ENCODE measurements around the gene CYP11A1.

Gene CYP11A1

DNA sequence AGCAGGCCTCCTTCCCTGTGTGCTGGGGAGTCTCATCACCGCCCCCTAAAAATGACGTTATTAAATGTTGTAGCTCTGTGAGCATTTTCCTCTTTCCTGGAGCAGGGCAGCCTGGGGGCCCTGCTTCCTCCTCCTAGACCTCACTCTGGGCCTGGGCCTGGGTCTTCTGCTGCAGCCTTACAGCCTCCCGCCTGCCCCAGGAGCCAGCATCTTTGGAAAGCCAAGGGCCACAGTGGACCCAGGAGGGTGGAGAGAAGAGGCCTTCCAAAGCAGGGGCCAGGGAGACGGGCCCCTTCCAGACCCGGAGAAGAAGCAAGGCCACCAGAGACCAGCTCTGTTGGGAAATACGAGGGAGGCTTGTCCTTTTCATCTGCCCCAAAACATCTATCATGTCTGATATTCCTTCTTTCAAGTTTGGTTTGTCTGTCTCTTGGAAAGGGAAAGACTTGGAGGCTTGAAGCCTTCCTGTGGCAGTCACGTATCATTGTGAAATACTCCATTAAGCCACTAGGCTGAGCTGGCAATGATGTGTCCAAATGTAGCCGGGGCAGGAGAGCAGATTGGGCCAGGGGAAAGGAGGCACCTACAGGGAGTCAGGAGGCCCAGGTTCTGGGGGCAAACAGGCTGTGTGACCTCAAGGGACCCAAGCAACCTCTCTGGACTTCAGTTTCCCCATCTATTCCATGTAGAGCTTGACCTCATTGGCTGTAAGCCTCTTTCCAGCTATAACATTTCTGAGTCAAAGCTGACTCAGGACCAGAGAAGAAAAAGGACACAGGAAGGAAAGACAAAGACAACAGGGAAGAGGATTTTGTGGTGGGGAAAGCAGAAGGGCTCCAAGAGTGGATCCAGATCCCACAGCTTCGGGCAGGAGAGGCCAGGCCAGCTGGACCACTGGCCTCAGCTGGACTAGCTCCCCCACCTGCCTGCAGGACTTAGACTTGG is 31.1 kb downstream of the CYP11A1 start:
- peak; percentile 6 for TF ChIP-seq CTCF (IDR thresholded peaks at IDR 0.05; ENCODE audit: low read length, missing control alignments)
- H3K4me3 ChIP-seq (replicated peaks; ENCODE audit: low read depth, low read length), result no peak overlapping the region
- peak; percentile 35 for DNase-seq (ENCODE audit: low read depth)

GRCh38 chr15:74335396-74335795 is 32.0 kb downstream of the CYP11A1 start:
- no peak for TF ChIP-seq CTCF (IDR thresholded peaks at IDR 0.05; ENCODE audit: low read length, missing control alignments)
- H3K4me3 ChIP-seq (replicated peaks; ENCODE audit: low read depth, low read length), result no peak overlapping the region
- no peak for DNase-seq (ENCODE audit: low read depth)

DNA sequence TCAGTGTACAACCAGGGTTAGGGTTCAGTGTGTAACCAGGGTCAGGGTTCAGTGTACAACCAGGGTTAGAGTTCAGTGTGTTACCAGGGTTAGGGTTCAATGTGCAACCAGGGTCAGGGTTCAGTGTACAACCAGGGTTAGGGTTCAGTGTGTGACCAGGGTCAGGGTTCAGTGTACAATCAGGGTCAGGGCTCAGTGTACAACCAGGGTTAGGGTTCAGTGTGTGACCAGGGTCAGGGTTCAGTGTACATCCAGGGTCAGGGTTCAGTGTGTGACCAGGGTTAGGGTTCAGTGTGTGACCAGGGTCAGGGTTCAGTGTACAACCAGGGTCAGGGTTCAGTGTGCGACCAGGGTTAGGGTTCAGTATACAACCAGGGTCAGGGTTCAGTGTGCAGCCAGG is 33.3 kb downstream of the CYP11A1 start:
- no peak for DNase-seq (ENCODE audit: low read depth)
- TF ChIP-seq CTCF (IDR thresholded peaks at IDR 0.05; ENCODE audit: low read length, missing control alignments), result no peak
- no peak overlapping the region for H3K4me3 ChIP-seq (replicated peaks; ENCODE audit: low read depth, low read length)

DNA sequence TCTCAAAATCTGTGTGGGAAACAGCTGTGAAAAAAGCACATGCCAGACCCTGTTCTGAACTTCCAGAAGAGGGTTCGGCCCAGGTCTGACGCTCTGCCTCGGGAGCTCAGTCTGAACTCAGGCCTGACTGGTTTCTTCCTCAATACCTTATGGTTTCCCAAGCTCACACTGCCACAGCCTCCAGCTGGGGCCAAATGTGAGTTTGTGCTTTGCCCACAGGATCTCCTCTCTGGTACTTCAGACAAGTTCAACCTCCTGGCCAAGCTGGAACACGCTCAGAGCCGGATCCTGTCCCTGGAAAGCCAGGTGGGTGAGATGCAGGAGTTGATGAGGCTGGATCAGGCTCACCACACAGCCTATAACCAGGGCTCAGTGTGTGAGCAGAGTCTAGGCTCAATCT is 33.8 kb downstream of the CYP11A1 start:
- no peak overlapping the region for H3K4me3 ChIP-seq (replicated peaks; ENCODE audit: low read depth, low read length)
- no peak for TF ChIP-seq CTCF (IDR thresholded peaks at IDR 0.05; ENCODE audit: low read length, missing control alignments)
- no peak for DNase-seq (ENCODE audit: low read depth)

DNA sequence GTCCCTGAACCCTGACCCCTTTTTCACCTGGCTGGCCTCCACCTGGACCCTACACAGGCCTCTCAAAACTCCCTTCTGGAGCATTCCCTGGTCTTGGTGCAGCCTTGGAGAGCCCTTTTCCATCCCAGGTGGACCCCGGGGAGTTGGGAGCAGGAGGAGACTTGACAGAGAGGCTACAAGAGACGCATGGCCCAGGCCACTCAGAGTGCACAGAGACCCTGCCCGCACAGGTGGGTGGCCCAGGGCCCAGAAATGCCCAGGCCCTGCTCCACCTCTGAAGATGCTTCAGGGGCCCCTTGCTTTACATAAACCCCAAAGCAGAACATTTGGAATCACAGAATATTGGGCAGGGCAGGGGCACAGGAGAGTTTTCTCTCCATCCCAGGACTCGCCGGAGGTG is 34.4 kb downstream of the CYP11A1 start:
- H3K4me3 ChIP-seq (replicated peaks; ENCODE audit: low read depth, low read length), result no peak overlapping the region
- no peak for DNase-seq (ENCODE audit: low read depth)
- TF ChIP-seq CTCF (IDR thresholded peaks at IDR 0.05; ENCODE audit: low read length, missing control alignments), result no peak

DNA sequence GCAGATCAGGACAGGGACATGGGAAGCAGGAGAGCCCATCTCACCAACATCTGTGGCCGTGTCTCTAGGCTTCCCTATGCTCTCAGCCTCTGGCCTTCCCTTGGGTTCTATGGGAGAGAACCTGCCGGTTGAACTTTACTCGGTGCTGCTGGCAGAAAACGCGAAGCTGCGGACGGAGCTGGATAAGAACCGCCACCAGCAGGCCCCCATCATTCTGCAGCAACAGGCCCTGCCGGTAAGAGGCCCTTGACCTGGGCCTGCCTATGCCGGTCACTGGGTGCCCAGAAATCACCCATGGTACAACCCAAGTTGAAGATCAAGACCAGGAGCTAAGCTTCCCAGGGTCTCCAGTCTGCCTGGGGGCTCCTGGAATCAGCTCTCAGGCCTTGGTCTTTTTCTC is 34.8 kb downstream of the CYP11A1 start:
- TF ChIP-seq CTCF (IDR thresholded peaks at IDR 0.05; ENCODE audit: low read length, missing control alignments), result no peak
- no peak overlapping the region for H3K4me3 ChIP-seq (replicated peaks; ENCODE audit: low read depth, low read length)
- no peak for DNase-seq (ENCODE audit: low read depth)

DNA sequence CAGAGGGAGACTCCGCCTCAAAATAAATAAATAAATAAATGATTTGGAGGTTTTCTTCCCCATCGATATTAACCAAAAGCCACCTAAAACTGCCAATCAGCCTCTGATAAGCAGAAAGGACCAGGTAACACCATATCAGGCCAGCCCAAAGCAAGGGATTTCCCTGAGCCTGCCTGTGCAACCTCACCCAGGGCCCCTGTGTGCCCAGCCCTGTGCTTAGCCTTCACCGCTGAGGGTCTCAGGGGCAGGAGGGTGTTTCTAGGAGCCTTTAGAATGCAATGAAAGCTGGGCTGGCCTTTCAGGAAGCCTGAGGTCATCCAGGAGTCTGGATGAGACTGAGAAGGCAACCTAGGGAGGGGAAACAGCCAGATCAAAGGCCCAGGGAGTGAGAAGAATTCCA is 35.4 kb downstream of the CYP11A1 start:
- H3K4me3 ChIP-seq (replicated peaks; ENCODE audit: low read depth, low read length), result no peak overlapping the region
- no peak for TF ChIP-seq CTCF (IDR thresholded peaks at IDR 0.05; ENCODE audit: low read length, missing control alignments)
- DNase-seq (ENCODE audit: low read depth), result no peak

Data from fibroblast of pulmonary artery (primary cell).